GM18508 (cell line): ENCODE results near the gene FGF16.
"Not testable (repeated sequence)": the region's sequence is repeated elsewhere in the genome, so short reads cannot be mapped to it uniquely, and the experiment has no call there.

Experiments
- ATAC-seq: cut with Tn5 transposase; IDR thresholded peaks from one replicate; pipeline ENCODE4 v1.9.1; 2021; ENCODE audit warnings: moderate number of reproducible peaks; ENCODE audit not compliant: insufficient read depth, unreplicated experiment

Gene FGF16

DNA sequence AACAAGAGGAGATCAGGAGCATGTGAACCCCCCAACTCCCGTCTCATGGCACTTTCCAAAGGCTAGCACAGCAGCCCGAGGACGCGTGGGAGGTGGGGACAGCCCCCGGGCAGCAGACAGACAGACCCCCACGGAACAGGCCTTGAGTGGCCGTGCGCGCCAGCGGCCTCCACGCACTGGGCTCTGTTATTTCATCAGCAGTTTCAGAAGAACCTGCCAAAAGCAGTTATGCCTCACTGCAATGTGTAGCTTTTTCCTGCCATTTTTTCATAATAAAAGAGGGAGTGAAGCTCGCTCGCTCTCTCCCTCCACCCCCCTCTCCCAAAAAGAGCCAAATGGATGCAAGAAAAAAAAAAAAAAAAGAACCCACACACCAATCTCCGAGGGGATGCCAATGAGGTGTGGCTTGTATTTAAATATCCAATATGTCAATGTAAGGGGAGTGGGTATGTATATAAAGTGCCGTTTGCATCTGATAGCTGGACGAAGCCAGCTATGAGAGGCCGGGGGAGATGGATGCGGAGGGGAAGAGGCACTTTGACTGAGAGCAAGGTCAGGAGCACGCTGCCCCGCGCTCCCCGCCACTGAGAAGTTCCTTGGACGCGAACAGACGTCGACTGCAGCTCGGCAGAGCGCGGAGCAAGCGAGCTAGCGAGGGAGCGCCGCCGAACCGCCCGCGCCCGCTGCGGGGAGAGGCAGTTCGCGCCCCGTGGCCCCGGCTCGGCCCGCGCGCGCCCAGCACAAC is at the start of gene FGF16:
Gene FGF16 (plus strand): TSS at position 482 of the 745 bp plus-strand sequence. CDS start 286 bp downstream, outside the sequence.
- no peak for ATAC-seq

DNA sequence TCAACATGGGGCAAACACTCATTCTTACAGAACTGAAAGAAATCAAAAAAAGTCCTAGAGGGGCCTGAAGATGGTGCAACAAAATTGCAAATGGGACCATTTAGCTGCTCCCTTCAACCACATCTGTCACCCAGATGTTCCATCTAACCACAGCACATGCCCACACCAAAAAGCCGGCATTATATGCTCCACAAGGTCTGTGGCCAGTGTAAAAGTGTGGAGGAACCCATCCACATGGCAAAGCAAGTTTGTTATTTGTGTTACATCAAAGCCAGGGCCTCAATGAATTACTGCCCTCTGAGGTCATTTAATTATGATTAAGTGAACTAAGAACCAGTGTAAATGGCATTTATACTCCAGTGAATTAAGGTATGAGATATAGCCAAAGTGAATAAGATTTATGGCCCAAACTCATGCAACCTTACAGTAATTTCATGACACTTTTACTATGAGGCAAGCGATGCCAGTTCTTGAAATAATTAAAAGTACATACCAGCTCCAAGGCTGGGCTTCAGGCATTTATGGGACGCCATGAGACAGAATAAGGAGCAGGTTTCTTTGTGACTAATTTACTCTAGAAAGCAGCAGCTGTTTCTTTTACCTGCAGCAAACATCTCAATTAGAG is 48.7 kb upstream of the FGF16 start:
- ATAC-seq = no peak

DNA sequence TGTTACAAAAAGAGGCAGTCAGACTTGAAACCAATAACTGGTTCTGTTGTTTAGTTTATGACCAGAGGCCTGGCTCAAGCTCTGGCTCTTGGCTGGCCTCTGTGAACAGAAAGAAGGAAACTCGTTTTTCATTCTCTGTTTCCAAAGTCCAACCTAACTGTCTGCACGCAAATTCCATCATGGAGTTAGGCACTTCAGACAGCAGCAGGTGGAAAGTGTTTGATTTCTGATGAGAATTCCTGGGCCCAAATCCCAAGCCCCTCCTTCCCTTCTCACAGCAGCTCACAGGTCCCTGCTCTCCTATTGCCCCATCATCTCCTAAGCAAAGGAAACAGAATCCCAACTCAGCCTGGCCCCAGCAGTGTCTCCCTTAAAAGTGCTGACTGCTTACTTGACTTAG is 42.8 kb upstream of the FGF16 start:
- no peak for ATAC-seq

- ATAC-seq = not testable (repeated sequence)
These were observed 39.4 kb upstream of the FGF16 start for GRCh38 chrX:77407821-77408220.

- ATAC-seq = no peak
These were observed 34.6 kb upstream of the FGF16 start for GRCh38 chrX:77412631-77413030.

- no peak for ATAC-seq
These were observed 32.0 kb upstream of the FGF16 start for GRCh38 chrX:77415161-77415560.

DNA sequence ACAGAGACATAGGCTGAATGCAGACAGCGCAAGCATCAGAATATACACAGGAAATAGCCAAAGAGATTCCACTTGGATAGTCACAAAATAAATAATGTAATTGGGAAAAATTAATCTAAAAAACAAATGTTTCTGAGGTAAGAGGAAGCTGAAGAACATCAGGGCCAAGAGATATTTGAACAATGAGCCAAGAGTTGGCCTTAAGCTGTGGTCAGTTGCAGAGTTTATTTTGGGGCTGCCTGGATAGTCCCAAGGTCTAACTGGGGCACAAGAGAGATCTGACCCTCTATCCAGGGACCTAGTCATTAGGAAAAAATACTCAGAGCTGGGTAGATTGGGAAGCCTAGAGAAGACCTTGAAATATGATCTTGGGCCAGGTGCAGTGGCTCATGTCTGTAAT is 31.3 kb upstream of the FGF16 start:
- no peak for ATAC-seq

DNA sequence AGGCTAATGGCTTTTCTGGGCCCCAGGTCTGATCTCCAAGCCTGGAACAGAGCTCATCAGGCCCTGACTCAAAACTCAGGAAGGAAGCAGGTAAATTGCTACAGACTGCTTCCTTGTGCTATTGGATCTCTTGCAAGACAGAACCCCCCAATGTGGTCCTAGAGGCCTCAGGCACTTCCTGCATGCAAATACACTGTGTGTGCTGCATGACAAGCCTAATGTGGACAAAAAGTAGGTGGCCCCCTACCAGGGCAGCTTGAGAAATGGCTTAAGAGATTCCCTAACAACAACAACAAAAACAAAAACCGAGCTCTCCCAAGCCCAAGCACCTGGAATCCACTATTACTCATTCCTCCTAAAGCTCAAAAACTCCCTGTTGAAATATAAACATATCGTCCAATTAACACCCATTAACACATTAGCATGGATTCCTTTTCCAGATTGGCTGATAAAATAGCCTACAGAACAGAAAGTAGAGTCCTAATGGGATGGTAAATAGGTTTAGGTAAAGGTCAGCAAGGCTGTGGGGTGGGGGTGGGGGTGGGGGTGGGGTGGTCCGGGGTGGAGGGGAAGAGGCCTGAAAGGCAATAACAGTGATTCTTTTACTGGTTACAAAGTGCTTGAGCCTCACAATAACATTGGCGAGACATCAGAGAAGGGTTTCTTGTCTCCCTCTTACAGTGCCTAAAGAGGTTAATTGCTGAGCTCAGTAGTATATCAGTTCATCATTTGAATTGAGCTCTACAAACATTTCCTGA is 24.1 kb upstream of the FGF16 start:
- ATAC-seq = no peak

DNA sequence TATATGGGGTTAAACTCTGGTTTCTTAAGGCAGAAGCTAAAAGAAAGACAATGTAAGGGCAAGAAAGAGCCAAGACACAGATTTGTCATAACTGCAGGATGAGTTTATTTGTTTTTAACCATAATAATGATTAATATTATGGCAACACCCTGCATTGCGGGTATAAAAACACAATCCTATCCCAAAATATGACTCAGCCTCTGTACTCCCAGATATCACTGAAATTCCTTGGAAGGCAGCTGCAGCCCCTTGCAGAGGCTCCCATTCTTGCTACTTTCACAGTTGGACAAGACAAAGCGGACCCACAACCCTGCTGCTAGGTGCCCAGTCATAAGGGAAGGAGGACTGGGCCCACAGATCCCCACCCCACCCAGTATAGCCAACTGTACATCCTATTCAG is 20.4 kb upstream of the FGF16 start:
- no peak for ATAC-seq

GRCh38 chrX:77427611-77428010 is 19.6 kb upstream of the FGF16 start:
- no peak for ATAC-seq

DNA sequence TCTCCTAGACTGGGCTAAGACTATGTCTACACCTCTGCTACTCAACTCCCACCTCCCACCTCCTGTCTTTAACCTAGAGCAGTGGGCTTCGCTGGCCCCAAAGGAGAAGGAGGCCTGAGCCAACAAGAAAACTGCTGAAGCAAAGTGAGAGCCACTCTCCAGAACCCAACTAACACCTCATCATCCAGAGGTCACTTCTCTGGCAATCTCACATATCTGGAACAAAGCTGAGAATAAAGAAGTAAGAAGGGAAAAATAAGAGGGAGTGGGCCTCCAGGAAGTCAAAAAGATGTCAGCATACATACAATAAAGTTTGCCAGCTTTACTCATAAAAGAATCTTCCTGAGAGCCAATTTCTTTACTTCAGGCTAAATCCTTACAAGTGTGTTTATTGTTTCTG is 18.6 kb upstream of the FGF16 start:
- no peak for ATAC-seq

- no peak for ATAC-seq
These were observed 16.0 kb upstream of the FGF16 start for GRCh38 chrX:77431227-77431626.

GRCh38 chrX:77433001-77433400 is 14.2 kb upstream of the FGF16 start:
- peak; percentile 64 for ATAC-seq

DNA sequence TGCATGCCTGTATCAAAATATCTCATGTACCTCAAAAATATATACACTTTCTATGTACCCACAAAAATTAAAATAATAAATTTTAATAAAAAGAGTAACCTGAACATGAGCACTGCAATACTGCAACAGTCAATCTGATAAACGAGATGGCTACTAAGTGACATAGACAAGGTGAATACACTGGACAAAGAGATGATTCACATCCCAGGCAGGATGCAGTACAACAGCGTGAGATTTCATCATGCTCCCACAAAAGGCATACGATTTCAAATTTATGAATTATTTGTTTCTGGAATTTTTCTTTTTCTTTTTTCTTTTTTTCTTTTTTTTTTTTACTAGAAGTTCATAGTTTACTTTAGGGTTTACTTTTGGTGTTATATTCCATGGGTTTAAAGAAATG is 12.2 kb upstream of the FGF16 start:
- no peak for ATAC-seq

DNA sequence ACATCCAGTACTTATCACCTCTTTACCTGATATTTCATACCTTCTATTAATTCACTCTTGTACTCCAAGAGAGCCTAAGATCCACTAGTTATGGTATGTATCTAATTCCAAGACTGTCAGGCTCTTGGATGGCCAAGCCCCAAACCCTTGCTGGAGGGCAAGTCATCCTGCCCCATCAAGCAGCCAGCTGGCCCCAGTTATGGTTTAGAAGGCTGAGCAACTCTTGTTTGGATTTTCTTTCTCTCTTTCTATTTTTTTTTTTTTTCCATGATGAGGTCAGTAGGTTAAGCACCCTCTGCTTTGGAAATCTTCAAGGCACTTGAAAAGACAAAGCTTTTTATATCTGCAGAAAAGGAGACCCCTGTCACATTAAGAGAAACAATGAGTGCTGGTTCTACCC is 10.9 kb upstream of the FGF16 start:
- ATAC-seq = no peak

DNA sequence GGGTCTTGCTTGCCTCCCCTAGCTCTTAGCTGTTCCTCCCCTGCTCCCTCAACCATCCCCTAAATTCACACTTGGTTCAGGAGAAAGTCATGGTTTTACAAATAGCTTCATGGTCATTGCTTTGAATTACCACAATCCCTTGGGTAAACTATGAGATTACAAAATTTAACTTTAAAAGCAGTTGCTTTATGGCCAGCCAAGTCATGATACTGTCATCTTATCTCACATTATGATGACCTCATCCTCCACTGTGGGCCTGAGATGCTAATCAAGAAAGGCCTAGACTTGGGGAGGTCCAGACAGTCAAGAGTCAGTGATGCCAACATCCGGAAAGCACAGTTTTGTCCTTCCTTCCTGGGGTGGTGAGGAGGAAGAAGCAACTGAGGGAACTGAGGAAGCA is 10.5 kb upstream of the FGF16 start:
- no peak for ATAC-seq

DNA sequence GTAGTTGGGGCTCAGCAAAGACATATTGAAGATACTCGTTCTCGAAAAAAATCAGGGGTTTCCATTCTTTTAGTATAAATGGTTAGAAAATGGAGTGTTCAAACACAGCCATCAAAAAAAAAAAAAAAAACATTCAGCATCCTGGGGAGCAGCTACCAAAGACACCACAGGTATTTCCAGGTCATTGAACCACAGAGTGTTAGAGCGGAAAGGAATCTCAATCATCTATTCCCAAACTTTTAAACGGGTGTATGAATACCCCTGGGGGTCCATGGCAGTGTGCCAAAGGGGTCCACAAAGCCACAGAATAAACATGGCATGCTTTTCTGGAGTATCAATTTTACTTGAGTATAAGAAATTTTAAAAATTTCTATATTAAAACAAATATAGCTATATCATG is 6.9 kb upstream of the FGF16 start:
- ATAC-seq = no peak

- ATAC-seq = no peak
These were observed 6.2 kb upstream of the FGF16 start for GRCh38 chrX:77441033-77441432.

- no peak for ATAC-seq
These were observed 5.7 kb upstream of the FGF16 start for GRCh38 chrX:77441479-77441878.

GRCh38 chrX:77442728-77443127 is 4.5 kb upstream of the FGF16 start:
- ATAC-seq = no peak

- ATAC-seq = no peak
These were observed 3.1 kb upstream of the FGF16 start for GRCh38 chrX:77444075-77444474.
